Measurements from ENCODE around the gene SPATA2L.

GRCh38 chr16:89669755-89670154, 31.8 kb downstream of the SPATA2L start:
- TF ChIP-seq CTCF (IDR thresholded peaks at IDR 0.05) (no peak), GABPA (IDR thresholded peaks at IDR 0.05; ENCODE audit: low read depth) (no peak), RFX5 (IDR thresholded peaks at IDR 0.05; ENCODE audit: low read length) (no peak), MXI1 (IDR thresholded peaks at IDR 0.05; ENCODE audit: low read depth, low read length) (no peak), TAF1 (IDR thresholded peaks at IDR 0.05; ENCODE audit: borderline replicate concordance, low read depth, low read length) (no peak), SIN3A (IDR thresholded peaks at IDR 0.05; ENCODE audit: borderline replicate concordance, low read depth, low read length) (no peak), NRF1 (IDR thresholded peaks at IDR 0.05; ENCODE audit: low read depth, low read length) (no peak), EZH2phosphoT487 (IDR thresholded peaks at IDR 0.05; ENCODE audit: borderline replicate concordance, low read depth) (no peak), FOXM1 (IDR thresholded peaks at IDR 0.05; ENCODE audit: low read depth) (no peak), ZBTB33 (IDR thresholded peaks at IDR 0.05; ENCODE audit: borderline replicate concordance, low read depth) (no peak), CHD2 (IDR thresholded peaks at IDR 0.05; ENCODE audit: low read length, partially characterized antibody) (no peak), IRF3 (IDR thresholded peaks at IDR 0.05; ENCODE audit: low read depth, low read length) (no peak), POLR2AphosphoS5 (IDR thresholded peaks at IDR 0.05; ENCODE audit: low read depth, low read length) (no peak)

Measured in SK-N-SH (cell line).